Liver (tissue), 9 donors: ENCODE data around the gene INSYN1. TPM values are rescaled to one million over a fixed set of nuclear protein-coding genes. Genes with fewer than 3 reads are reported as not detected.

Experiments used
- DNase-seq: peaks from one replicate; pipeline ENCODE4 v3.0.0-alpha.2; 2017; ENCODE audit warnings: low spot score
- H3K27ac ChIP-seq, 2 donors: one replicate each; pipeline ENCODE4 v1.7.0; 2013; ENCODE audit warnings: inconsistent platforms in 2 of 2, low read length in 2 of 2, control low read depth in 1 of 2, low read depth in 1 of 2, mild to moderate bottlenecking in 1 of 2
- H3K27me3 ChIP-seq, 4 donors: one replicate each; pipeline versions ENCODE4 v1.6.1 to v1.7.0; 2013; ENCODE audit warnings: low read length in 3 of 4, inconsistent platforms in 1 of 4, mild to moderate bottlenecking in 1 of 4, moderate library complexity in 1 of 4; ENCODE audit not compliant: control insufficient read depth in 4 of 4, insufficient read depth in 4 of 4
- H3K36me3 ChIP-seq, 4 donors: one replicate each; pipeline versions ENCODE4 v1.6.1 to v1.7.0; 2013; ENCODE audit warnings: low read length in 3 of 4, mild to moderate bottlenecking in 3 of 4, low read depth in 1 of 4, moderate library complexity in 1 of 4; ENCODE audit not compliant: control insufficient read depth in 4 of 4, insufficient read depth in 3 of 4
- H3K4me1 ChIP-seq, 4 donors: one replicate each; pipeline versions ENCODE4 v1.6.1 to v1.7.0; 2013; ENCODE audit warnings: low read length in 3 of 4, mild to moderate bottlenecking in 3 of 4, moderate library complexity in 1 of 4; ENCODE audit not compliant: control insufficient read depth in 4 of 4, insufficient read depth in 4 of 4
- H3K4me3 ChIP-seq, 3 donors: one replicate each; pipeline versions ENCODE4 v1.6.1 to v1.7.0; 2013; ENCODE audit warnings: low read length in 3 of 3, control low read depth in 1 of 3, low read depth in 1 of 3, mild to moderate bottlenecking in 1 of 3
- H3K9ac ChIP-seq, 2 donors: one replicate each; pipeline ENCODE4 v1.7.0; 2013; ENCODE audit warnings: low read length in 2 of 2, mild to moderate bottlenecking in 2 of 2, moderate library complexity in 2 of 2, control low read depth in 1 of 2, low read depth in 1 of 2
- H3K9me3 ChIP-seq, 4 donors: one replicate each; pipeline versions ENCODE4 v1.6.1 to v1.7.0; 2013; ENCODE audit warnings: low read length in 3 of 4; ENCODE audit not compliant: control insufficient read depth in 4 of 4
- EGR1 ChIP-seq, 2 donors: IDR thresholded peaks; 2 replicates each; pipeline ENCODE4 v1.6.1; 2016 to 2018; ENCODE audit warnings: antibody characterized with exemption in 2 of 2, low read depth in 2 of 2
- FOXA1 ChIP-seq: IDR thresholded peaks from 2 replicates; pipeline ENCODE4 v1.6.1; 2016; ENCODE audit warnings: antibody characterized with exemption
- FOXA2 ChIP-seq: IDR thresholded peaks from 2 replicates; pipeline ENCODE4 v1.6.1; 2016; ENCODE audit warnings: antibody characterized with exemption
- GABPA ChIP-seq, 2 donors: IDR thresholded peaks in 1 of 2; conservative IDR thresholded peaks in 1 of 2; 2 replicates each; pipeline ENCODE4 v1.6.1; 2016; ENCODE audit warnings: antibody characterized with exemption in 2 of 2, mild to moderate bottlenecking in 1 of 2, moderate library complexity in 1 of 2
- HNF4A ChIP-seq, 2 donors: conservative IDR thresholded peaks; 2 replicates each; pipeline ENCODE4 v1.6.1; 2016; ENCODE audit warnings: antibody characterized with exemption in 2 of 2, mild to moderate bottlenecking in 2 of 2
- HNF4G ChIP-seq: IDR thresholded peaks from 2 replicates; pipeline ENCODE4 v1.6.1; 2016; ENCODE audit warnings: antibody characterized with exemption
- JUND ChIP-seq, 2 donors: IDR thresholded peaks; 2 replicates each; pipeline ENCODE4 v1.6.1; 2016; ENCODE audit warnings: antibody characterized with exemption in 2 of 2
- NR2F2 ChIP-seq: IDR thresholded peaks from 2 replicates; pipeline ENCODE4 v1.6.1; 2016; ENCODE audit warnings: antibody characterized with exemption
- RAD21 ChIP-seq, 2 donors: IDR thresholded peaks; 2 replicates each; pipeline ENCODE4 v1.6.1; 2016; ENCODE audit warnings: antibody characterized with exemption in 2 of 2, mild to moderate bottlenecking in 2 of 2
- RXRA ChIP-seq, 2 donors: IDR thresholded peaks; 2 replicates each; pipeline ENCODE4 v1.6.1; 2017 to 2018; ENCODE audit warnings: antibody characterized with exemption in 2 of 2, mild to moderate bottlenecking in 1 of 2
- SP1 ChIP-seq: IDR thresholded peaks from 2 replicates; pipeline ENCODE4 v1.6.1; 2018; ENCODE audit warnings: antibody characterized with exemption, mild to moderate bottlenecking
- TAF1 ChIP-seq: conservative IDR thresholded peaks from 2 replicates; pipeline ENCODE4 v1.6.1; 2016; ENCODE audit warnings: antibody characterized with exemption, mild to moderate bottlenecking
- YY1 ChIP-seq: IDR thresholded peaks from 2 replicates; pipeline ENCODE4 v1.6.1; 2016; ENCODE audit warnings: antibody characterized with exemption, mild to moderate bottlenecking
- WGBS: extraction: QIAGEN DNeasy Blood & Tissue Kit; methylation state at CpG from one replicate; pipeline ENCODE4 v1.1.7; 2013; 5-methylcytosine and 5-hydroxymethylcytosine counted together
- polyA plus RNA-seq, 2 donors: library from polyadenylated mRNA; stranded (reverse) in 1 of 2; unstranded in 1 of 2; fragments of 200-250 nt in 1 of 2; fragments of >200 nt in 1 of 2; fragmentation: Nextera tagmentation in 1 of 2; extraction: Ambion mirVana in 1 of 2; gene quantifications; one replicate each; pipeline versions ENCODE4 v1.2.1 to v1.2.3, GENCODE V29; 2013 to 2015
- total RNA-seq, 2 donors: library from RNA; depleted of rRNA; stranded (reverse); fragments of >200 nt; gene quantifications; one replicate each; pipeline ENCODE4 v1.2.3, GENCODE V29; 2014
- TF ChIP-seq, protein P1 (sequence below): IDR thresholded peaks from 2 replicates; pipeline ENCODE4 v1.6.1; 2016; ENCODE audit warnings: antibody characterized with exemption
- TF ChIP-seq, protein P2 (sequence below): fragments of 150-350 bp; IDR thresholded peaks from 2 replicates; pipeline ENCODE4 v1.5.1; 2017; ENCODE audit warnings: improper control_type of control experiment, low read depth, low read length; ENCODE audit not compliant: missing input control
- TF ChIP-seq, protein P3 (sequence below): IDR thresholded peaks from 2 replicates; pipeline ENCODE4 v1.6.1; 2016; ENCODE audit warnings: antibody characterized with exemption, mild to moderate bottlenecking
- TF ChIP-seq, protein P4 (sequence below): IDR thresholded peaks from 2 replicates; pipeline ENCODE4 v1.6.1; 2016; ENCODE audit warnings: antibody characterized with exemption
- TF ChIP-seq, protein P5 (sequence below): IDR thresholded peaks from 2 replicates; pipeline ENCODE4 v1.6.1; 2016; ENCODE audit warnings: antibody characterized with exemption
- donor health status: healthy.
- donor health status: healthy.
- donor health status: healthy.
- donor health status: healthy.
- donor health status: healthy.

INSYN1 gene
- total and polyA plus RNA-seq, 4 donors: 0.16 to 0.37 (median 0.25) TPM; not detected in 1

DNA sequence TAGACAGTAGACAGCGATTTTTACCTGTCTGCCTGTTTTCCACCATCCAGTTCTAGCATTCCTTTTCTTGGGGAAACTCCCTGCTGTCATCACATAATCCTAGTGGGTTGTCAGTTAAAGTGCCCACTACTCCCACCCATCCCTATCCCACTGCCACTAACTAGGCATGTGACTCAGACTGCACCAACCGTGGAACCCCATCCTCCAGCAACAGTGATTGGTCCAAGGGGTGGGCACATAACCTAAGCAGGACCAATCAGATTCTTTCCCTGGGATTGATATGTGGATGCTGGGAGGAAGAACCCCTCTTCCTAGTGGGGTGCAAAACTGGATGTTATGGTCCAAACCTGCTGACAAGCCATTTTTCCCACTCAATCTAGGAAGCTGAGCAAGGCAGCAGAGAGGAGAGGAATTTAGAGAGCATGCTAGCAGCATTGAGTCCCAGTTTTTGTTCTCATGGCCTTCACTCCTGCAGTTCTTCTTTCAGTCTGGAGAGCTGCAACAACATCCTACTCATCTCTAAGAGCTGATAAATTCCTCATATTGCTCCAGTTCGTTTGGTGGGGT, 3.9 kb upstream of the INSYN1 start:
- Histone ChIP-seq H3K36me3 (no peaks in the 10 kb centered on the region), H3K4me3 (no peak overlapping the region), H3K9ac (no peak overlapping the region), H3K27me3 (peaks cover 0 to 16% (median 6%) of the 10 kb centered on the region in 4 donors), H3K27ac (no peak overlapping the region), H3K4me1 (peaks cover 4 to 7% (median 4%) of the 10 kb centered on the region in 4 donors), H3K9me3 (no peaks in the 10 kb centered on the region)
- DNase-seq: no peak
- TF ChIP-seq RAD21 (IDR thresholded peaks at IDR 0.05): no peak
- TF ChIP-seq, protein P1, sequence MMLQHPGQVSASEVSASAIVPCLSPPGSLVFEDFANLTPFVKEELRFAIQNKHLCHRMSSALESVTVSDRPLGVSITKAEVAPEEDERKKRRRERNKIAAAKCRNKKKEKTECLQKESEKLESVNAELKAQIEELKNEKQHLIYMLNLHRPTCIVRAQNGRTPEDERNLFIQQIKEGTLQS: no peak
- TF ChIP-seq, protein P2, sequence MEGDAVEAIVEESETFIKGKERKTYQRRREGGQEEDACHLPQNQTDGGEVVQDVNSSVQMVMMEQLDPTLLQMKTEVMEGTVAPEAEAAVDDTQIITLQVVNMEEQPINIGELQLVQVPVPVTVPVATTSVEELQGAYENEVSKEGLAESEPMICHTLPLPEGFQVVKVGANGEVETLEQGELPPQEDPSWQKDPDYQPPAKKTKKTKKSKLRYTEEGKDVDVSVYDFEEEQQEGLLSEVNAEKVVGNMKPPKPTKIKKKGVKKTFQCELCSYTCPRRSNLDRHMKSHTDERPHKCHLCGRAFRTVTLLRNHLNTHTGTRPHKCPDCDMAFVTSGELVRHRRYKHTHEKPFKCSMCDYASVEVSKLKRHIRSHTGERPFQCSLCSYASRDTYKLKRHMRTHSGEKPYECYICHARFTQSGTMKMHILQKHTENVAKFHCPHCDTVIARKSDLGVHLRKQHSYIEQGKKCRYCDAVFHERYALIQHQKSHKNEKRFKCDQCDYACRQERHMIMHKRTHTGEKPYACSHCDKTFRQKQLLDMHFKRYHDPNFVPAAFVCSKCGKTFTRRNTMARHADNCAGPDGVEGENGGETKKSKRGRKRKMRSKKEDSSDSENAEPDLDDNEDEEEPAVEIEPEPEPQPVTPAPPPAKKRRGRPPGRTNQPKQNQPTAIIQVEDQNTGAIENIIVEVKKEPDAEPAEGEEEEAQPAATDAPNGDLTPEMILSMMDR: no peak
- TF ChIP-seq, protein P3, sequence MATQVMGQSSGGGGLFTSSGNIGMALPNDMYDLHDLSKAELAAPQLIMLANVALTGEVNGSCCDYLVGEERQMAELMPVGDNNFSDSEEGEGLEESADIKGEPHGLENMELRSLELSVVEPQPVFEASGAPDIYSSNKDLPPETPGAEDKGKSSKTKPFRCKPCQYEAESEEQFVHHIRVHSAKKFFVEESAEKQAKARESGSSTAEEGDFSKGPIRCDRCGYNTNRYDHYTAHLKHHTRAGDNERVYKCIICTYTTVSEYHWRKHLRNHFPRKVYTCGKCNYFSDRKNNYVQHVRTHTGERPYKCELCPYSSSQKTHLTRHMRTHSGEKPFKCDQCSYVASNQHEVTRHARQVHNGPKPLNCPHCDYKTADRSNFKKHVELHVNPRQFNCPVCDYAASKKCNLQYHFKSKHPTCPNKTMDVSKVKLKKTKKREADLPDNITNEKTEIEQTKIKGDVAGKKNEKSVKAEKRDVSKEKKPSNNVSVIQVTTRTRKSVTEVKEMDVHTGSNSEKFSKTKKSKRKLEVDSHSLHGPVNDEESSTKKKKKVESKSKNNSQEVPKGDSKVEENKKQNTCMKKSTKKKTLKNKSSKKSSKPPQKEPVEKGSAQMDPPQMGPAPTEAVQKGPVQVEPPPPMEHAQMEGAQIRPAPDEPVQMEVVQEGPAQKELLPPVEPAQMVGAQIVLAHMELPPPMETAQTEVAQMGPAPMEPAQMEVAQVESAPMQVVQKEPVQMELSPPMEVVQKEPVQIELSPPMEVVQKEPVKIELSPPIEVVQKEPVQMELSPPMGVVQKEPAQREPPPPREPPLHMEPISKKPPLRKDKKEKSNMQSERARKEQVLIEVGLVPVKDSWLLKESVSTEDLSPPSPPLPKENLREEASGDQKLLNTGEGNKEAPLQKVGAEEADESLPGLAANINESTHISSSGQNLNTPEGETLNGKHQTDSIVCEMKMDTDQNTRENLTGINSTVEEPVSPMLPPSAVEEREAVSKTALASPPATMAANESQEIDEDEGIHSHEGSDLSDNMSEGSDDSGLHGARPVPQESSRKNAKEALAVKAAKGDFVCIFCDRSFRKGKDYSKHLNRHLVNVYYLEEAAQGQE: no peak
- no peak for TF ChIP-seq EGR1 (IDR thresholded peaks at IDR 0.05; ENCODE audit: low read depth in 2 of 2)
- no peak for TF ChIP-seq FOXA2
- TF ChIP-seq, protein P4, sequence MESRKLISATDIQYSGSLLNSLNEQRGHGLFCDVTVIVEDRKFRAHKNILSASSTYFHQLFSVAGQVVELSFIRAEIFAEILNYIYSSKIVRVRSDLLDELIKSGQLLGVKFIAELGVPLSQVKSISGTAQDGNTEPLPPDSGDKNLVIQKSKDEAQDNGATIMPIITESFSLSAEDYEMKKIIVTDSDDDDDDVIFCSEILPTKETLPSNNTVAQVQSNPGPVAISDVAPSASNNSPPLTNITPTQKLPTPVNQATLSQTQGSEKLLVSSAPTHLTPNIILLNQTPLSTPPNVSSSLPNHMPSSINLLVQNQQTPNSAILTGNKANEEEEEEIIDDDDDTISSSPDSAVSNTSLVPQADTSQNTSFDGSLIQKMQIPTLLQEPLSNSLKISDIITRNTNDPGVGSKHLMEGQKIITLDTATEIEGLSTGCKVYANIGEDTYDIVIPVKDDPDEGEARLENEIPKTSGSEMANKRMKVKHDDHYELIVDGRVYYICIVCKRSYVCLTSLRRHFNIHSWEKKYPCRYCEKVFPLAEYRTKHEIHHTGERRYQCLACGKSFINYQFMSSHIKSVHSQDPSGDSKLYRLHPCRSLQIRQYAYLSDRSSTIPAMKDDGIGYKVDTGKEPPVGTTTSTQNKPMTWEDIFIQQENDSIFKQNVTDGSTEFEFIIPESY: no peak
- no peak for TF ChIP-seq GABPA (IDR thresholded peaks at IDR 0.05 in 1 of 2, conservative IDR thresholded peaks at IDR 0.05 in 1 of 2)
- TF ChIP-seq HNF4G: no peak
- TF ChIP-seq NR2F2: no peak
- TF ChIP-seq FOXA1: no peak
- TF ChIP-seq HNF4A (conservative IDR thresholded peaks at IDR 0.05): no peak
- no peak for TF ChIP-seq SP1
- TF ChIP-seq JUND (IDR thresholded peaks at IDR 0.05): no peak
- no peak for TF ChIP-seq RXRA (IDR thresholded peaks at IDR 0.05)
- TF ChIP-seq YY1: no peak
- TF ChIP-seq, protein P5, sequence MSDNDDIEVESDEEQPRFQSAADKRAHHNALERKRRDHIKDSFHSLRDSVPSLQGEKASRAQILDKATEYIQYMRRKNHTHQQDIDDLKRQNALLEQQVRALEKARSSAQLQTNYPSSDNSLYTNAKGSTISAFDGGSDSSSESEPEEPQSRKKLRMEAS: no peak
- TF ChIP-seq TAF1: no peak
- WGBS: 64% methylated on average over 3 of the region's 3 CpGs
